Hematopoietic multipotent progenitor cell treated with erythropoietin and hydrocortisone succinate and interleukin-3 and kit ligand, for 17 days (in vitro differentiated cells): Measurements from ENCODE around the gene MYLK.

ENCODE experiments used
- DNase-seq: peaks from one replicate; pipeline ENCODE4 v3.0.0-alpha.2; 2015; ENCODE audit warnings: low spot score

The MYLK gene

DNA sequence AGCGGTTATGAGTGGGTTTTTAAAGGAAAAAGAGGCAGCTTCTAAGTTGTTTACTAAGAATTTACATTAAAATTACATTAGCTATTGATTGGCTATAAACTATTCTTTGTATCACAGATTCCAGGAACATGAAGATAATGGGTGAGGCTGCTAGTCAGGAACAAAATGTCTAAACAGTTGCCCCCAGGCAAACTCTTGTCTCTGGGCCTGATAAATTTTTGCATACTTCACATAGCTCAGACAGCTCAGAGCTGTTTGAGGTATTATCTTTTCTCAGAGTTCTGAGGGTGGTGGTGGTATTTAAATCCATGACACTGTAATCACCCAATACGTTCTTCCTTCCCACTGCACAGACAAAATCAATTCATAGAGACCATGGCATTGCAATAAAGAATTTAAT is 297.2 kb downstream of the MYLK start:
- peak; percentile 19 for DNase-seq

DNA sequence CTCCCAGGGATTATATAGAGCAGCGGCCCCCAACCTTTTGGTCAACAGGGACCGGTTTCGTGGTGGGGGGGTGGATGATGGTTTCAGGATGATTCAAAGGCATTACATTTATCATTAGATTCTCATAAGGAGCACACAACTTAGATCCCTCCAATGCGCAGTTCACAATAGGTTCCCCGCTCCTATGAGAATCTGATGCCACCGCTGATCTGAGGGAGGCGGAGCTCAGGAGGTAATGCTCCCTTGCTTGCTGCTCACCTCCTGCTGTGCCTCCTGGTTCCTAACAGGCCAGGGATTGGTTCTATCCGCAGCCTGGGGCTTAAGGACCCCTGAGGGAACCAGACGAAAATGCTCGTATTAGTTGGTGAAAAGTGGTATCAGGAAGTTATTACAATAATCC is 298.0 kb downstream of the MYLK start:
- DNase-seq, result peak; percentile 52

DNA sequence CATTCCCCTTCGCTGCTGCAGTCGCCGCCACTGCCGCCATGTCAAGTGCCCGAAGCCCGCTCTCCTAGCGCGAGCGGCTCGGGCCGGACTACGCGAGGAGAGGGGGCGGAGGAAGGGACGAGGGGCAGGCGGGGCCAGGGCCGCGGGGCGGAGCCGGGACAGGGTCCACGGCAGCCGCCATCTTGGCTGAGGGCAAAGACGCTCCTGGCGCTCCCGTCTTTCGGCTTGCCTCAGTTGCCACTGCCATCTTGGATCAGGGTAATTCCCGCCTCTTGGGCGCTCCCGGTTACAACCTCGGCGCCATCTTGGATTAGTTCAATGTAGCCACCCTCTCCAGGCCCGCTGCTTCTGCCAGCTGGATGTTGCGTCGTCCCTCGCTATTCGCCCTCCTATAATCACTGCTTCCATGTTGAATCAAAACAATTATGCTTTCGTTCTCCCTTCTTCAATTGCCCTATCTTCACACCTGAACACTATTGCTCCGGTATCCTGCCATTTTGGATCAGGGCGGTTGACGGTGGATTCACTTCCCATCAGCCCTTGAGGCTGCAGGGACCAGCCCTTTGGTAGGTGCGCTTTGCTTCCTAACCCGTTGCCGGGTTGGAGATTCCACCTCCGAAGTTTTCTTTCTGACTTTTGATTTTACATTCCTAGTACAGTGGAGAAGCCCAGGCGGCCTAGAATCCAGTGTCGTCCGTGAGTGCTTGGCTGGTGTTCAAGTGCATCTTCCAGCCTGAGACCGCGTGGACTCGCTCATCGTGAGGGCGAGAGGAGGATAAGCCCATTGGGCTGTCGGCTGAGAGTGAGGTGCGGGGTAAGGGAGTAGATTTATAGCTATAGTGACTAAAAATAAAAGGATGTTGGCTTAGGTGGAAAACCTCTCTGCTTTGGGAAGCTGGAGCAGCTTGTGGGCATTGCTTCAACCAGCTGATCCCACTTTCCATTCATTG is 298.9 kb downstream of the MYLK start, which contains the start of gene HACD2:
Gene HACD2, minus strand, starts transcription at position 66 of the 950 bp plus-strand sequence. Its CDS starts 26 bp downstream, at position 40.
- DNase-seq, result peak; percentile 95

DNA sequence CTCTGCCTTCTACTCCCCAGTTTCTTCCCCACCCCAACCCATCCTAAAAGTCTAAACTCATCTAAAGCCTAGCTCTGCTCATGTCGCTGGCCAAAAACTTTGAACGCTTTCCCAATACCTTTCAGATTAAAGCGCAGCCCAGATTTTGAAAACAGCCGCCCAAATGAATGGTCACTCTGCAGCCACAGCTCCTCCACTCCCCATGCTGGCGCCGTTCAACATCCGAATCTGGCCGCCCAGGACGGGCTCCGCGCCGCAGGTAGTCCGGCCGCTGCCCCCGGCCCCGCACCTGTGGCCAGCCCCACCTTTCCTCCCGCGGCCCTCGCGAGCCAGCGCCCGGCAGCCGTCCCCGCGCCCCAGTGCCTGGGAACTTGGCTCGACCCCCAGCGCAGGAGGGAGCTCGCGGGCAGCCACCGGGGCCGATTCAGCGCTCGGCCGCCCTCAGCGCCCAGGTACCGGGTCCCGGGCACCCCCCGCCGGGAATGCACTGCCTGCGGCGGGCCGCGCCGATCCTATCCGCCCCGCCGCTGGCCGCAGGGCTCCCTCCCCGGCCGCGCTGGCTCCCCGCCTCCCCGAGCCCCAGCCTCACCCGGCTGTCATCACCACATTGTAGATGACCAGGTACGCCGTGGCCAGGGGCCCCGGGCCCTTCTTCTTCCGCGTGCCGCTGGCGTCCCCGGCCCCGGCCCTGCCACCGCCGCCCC is 299.7 kb downstream of the MYLK start:
- no peak for DNase-seq

DNA sequence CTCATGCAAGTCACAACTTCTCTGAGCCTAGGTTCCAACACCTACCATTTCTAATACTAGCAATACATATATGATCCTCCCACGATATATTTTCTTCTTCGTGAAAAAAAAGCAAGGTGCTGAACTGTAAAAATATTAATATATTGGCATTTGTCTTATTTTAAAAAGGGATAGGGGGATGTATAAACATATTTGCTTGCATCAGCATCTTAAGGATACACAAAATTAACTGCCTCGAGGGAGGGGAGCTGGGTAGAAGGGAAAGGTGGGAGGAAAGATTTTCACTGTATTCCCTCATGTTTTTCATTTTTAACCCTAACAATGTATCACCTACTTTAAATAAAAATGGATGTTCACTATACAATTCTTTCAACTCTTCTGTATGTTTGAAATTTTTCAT is 300.6 kb downstream of the MYLK start:
- no peak for DNase-seq

DNA sequence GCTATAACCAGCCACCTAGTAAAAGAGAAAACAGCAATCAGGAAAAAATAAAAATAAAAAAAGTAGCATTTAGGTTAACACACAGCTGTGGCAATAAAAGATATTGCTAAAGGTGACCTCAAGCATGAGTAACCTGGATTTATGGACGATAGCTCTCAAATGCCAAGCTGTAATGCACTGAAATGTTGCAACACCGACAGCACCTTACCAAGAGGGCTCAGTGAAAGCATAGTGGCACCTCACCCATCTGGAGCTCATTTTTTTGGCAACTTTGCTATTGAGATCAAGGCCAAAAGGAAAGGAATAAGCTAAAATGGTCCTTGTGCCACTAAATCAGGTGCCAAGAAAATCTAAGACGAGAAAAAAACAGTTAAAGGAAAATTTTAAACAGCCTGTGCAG is 301.8 kb downstream of the MYLK start:
- DNase-seq, result no peak

DNA sequence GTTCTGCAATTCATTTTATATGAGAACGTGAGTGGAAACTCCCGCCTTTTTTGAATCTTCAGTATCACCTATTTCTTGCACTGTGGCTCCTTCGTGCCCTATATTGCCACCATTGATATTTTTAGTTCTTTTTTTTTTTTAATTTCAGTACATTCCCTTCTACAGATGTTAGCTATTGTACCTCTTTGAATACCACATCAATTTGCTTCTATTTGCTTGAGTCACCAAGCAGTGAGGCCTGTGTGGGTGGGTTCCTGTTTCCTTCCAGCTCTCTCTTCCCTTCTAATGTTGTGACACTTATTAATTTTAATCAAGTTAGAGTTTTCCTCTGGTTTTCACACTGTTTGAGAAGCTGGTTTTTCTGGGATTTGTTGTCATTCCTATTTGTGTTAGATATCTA is 308.0 kb downstream of the MYLK start:
- DNase-seq, result no peak

DNA sequence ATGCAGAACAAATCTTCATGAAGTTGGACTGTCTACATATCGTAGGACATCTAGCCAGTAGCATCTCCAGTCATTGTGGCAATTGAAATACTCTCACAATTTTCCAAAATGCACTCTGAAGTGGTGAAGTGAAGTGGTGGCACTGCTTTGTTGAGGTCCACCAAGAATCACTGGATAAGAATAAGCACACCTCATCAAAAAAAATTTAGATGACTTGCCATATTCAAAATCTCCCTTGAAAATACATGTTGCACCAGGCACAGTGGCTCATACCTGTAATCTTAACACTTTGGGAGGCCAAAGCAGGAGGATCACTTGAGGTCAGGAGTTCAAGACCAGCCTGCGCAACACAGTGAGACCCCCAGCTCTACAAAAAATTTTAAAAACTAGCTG is 312.2 kb downstream of the MYLK start:
- DNase-seq, result no peak

DNA sequence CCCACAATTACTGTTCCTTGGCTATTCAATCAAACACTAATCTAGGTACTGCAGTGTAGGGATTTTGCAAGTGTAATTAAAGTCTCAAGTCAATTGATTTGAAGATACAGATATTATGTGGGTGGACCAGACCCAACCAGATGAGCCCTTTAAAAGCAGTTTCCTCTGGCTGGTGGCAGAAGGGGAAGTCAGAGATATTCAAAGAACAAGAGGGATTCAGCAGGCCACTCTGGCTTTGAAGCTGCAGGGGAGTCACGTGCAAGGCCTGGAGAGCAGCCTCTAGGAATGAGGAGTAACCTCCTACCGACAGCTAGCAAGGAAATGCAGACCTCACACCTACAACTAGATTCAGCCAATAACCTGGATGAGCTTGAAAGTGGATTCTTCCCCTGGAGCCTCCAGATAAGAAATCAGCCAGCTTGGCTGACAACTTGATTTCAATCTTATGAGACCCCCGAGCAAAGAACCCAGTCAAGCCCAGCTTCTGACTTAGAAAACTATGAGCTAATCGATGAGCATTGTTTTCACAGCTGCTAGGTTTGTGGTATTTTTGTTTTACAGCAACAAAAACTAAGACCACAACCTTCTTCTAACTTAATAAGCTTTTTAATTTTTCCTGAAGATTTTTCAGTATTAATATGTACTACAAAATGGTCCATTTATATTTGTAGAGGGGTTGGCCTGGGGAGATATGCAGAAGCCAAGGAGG is 312.7 kb downstream of the MYLK start:
- no peak for DNase-seq

DNA sequence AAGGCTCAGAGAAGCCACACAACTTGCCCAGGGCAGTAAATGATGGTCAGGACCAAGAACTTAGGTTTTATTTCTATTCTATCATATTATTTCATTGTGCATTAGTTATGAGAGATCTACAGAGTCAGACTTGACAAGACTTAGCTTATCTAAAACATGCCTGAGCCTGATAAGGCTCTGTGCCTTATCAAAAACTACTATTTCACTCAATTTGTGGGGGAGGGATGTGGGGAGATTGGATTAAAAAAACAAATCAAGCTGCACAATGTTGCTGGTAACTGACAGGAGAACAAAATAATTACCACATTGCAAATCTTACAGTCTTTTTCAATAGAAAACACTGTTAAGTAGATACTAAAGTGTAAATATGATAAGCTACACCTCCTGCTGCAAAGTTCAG is 315.3 kb downstream of the MYLK start:
- no peak for DNase-seq

DNA sequence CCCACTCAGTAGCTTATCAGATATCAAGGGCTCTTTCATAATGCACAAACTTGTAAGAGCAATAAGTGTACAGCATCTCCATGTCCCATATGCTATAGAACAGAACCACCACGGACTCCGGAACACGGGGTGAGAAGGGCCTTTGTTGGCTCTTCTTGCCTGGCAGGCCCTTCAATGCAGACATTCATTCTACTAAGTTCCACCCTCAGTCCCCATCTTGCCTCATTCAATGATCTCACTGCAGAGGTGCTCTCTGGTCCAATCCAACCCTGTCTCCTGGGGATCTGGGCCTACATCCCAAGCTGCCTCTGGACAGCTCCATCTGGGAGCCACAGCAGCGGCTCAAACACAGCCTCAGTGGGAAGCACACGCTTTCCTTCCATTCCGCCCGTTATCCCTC is 316.1 kb downstream of the MYLK start:
- no peak for DNase-seq

DNA sequence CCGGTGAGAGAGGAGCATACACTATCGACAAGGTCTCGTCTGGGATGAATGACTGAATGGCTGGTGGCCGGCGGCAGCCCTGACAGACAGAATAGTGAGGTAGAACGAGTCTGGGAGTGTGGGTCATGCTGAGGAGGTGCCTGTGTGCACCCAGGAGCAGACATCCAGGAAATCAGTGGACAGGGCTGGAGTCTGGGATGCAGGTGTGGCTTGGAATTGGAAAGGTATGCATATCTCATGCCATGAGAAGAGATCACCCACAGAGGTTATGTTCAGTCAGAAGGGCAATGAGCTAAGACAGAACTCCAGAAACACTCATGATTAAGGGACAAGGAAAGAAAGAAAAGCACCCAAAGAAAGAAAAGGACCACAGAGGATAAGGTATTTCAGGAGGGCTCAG is 320.1 kb downstream of the MYLK start:
- DNase-seq, result no peak

DNA sequence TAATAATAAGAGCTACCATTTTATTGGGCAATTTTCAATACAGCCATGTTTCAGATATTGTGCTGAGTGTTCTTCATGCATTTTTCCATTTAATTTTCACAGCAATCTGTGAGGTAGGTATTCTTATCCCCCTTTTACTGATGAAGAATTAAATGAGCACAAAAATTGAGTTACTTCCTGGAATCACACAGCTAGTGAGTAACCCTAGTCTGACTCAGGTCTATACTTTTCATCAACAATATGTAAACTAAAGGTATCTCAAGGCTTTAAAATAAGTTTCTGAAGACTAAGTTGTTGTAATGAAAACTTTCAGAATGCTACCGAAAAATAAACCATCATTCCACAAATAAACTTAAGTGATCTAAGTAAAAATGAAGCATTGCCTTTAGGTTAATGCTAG is 321.6 kb downstream of the MYLK start:
- no peak for DNase-seq

DNA sequence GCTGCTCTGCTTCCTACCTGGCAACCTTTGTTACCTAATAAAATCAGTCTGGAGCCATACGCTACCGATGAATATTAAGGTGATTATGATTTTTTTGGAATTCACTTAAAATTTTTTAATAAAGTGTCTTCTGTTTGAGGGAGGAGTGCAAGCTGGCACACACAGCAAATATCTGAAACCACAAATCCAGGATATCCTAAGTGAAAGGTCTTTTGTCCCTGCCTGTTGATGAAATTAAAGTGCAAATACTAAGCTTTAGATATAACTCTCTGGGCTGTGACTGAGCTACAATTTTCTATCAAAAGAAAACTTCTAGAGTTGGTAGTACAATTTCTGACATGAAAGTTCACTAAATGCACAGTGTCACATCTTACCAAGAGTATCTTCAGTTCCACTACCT is 322.9 kb downstream of the MYLK start:
- no peak for DNase-seq
